ENCODE results near the gene FCHSD2.

DNA sequence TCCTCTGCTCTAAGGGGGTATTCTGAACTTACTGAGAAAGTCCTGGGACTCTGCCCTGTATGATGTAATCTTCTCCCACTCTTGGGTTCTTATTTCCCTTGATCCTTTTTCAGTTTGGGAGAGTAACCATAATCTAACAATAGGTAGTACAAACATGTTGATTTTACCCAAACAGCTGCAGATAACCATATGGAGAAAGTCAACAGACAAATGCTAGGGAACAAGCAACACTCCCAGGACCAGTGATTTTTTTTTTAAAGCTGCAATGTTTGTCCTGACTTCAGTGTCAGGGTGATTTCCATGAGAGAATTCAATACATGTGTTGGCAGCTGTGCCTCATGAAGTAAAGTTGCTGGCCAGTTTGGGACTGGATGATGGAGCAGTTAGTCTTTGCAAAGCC, 156.5 kb downstream of the FCHSD2 start:
- TF ChIP-seq EZH2 (IDR thresholded peaks at IDR 0.05; ENCODE audit: low read length, missing control alignments) = no peak
- TF ChIP-seq, protein P1, sequence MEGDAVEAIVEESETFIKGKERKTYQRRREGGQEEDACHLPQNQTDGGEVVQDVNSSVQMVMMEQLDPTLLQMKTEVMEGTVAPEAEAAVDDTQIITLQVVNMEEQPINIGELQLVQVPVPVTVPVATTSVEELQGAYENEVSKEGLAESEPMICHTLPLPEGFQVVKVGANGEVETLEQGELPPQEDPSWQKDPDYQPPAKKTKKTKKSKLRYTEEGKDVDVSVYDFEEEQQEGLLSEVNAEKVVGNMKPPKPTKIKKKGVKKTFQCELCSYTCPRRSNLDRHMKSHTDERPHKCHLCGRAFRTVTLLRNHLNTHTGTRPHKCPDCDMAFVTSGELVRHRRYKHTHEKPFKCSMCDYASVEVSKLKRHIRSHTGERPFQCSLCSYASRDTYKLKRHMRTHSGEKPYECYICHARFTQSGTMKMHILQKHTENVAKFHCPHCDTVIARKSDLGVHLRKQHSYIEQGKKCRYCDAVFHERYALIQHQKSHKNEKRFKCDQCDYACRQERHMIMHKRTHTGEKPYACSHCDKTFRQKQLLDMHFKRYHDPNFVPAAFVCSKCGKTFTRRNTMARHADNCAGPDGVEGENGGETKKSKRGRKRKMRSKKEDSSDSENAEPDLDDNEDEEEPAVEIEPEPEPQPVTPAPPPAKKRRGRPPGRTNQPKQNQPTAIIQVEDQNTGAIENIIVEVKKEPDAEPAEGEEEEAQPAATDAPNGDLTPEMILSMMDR (conservative IDR thresholded peaks at IDR 0.05 in 1 of 2, IDR thresholded peaks at IDR 0.05 in 1 of 2; ENCODE audit: low read depth in 1 of 2, low read length in 2 of 2) = no peak
